HG03139 (cell line): ENCODE data around the gene ARHGEF28.
A peak's percentile ranks its signal among the peaks of the same experiment; 100 is the strongest.

Source experiments
- ATAC-seq: cut with Tn5 transposase; IDR thresholded peaks from one replicate; pipeline ENCODE4 v1.9.1; 2021; ENCODE audit not compliant: unreplicated experiment

Gene ARHGEF28

DNA sequence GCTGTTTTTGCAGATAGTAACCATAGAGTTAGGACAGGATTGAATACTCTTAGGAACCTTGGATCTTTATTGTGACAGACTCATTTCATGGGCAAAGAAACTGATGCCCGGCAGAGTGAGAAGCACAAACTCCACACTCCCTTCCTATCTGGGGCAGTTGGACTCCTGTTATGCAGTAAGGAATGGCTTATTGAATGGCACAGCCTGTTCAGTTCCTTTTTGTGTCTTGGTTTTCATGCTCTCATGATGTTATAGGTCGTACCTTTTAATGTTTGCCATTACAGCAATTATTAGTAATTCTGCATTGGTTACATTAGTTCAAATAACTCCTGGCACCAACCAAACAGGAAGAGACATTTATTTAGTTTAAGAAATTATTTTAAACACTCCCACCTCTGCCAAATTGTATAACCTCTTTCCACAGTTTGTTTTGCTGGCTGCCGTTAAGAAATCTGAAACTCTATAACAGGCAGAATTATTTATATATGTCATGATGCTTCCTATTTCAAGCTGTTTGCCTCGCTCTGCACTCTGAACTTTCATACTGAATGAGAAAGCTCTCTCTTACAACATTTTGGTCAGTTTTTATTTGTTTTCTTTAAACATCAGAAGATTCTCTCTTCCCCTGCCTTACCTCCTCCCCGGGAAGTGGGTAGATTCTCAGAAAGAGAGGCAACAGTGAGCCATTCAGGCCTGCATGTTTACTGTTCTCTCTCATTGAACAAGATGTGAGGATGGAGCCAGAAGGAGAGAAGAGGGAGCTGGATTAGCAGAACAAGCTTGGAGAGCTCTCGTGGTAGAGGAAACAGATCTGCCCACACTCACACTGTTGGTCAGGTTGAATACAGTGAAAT, 144.4 kb downstream of the ARHGEF28 start:
- no peak for ATAC-seq

DNA sequence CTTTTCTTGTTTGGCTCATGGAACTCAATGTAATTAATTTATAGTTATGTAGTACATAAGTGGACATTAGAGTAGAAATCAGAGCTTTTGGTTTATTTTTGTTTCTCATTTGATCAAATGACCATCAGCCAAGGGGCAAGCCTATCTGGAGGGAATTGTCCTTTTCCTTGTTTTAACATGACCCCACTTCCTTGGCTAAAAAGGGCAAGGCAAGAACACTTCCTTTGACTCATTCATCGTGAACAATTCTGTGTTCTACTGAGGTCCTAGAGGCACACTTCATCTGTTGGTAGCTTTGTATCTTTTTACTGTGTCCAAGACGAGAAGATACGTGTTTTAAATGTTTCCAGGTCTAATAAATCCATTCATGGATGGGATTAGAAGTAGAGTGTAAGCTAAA, 148.9 kb downstream of the ARHGEF28 start:
- ATAC-seq: no peak

DNA sequence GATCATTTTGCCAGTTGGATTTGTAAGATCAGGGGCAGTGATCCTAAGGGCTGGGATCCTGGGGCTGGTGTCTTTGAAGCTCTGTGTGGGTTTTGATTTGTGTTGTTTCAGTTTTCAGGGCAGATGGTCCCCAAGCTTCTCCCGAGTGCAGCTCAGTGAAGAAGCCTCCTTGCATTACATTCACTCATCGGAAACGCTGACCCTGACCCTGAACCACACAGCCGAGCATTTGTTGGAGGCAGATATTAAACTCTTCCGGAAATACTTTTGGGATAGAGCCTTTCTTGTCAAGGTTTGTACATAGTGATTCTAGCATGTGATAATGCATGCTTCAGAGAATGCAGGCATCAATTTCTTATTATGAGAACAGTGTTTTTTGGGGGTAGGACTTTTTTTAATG, 150.4 kb downstream of the ARHGEF28 start:
- ATAC-seq: no peak

GRCh38 chr5:73777192-73777591, 151.2 kb downstream of the ARHGEF28 start:
- ATAC-seq: no peak

DNA sequence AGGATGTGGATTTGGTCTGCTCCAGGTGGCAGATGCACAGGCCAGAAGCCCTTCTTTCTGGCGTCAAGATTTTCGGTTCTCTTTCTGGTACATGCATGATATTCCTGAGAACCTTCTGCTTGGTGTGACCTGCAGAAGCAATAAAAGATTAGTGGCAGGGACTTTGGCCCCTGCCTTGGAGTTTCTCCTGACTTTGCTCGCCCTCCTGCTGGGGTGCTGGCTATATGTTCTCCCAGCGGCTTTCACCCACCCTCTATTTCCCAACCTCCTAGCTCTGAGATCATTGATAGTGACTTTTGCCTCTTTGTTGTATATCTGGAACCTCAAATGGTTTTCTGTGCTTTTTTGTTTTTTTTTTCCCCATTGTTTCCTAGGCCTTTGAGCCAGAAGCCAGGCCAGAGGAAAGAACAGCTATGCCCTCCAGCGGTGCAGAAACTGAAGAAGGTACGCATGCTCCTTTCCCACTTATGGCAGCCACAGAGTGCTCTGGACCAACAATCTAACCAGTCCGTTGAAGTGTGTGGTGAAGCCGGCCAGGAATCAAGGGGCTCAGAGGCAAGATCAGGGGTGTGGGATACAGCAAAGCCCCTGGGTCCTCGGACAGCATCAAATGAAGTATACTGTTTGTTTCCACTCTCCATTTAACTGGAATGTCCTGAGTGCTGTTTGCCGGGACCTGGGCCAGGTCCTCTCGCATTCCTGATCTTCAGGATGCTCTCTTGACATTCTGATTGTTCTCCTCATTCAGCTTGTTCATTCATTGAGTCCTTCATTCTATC, 154.5 kb downstream of the ARHGEF28 start:
- ATAC-seq: no peak

DNA sequence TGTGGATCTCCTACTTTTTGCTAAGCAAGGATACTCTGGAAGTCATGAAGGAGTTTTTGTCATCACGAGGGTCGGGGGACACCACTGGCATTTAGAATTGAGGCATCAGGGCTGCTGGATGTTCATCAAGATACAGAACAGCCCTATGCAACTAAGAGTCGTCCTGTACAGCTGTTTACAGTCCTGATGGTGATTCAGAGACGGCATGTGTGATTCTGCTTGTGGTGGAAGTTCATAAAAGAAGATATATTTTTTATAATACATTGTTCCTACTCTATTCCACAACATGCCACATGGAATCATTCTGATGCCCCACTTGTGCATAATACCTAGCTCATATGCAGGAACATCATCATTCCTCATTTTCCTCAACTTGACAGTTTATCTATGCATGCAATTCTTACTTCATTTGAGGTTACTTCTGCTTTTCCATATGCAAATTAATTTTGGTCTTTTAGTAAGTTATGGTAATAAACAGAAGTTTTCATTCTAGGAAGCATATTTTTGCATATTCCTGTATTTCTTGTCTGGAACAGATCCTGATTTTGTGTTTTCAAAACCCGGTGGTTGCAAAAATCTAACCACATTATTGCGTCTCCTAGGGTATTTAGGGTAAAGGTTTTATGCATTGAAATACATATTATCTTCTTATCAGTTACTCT, 155.2 kb downstream of the ARHGEF28 start:
- no peak for ATAC-seq

- ATAC-seq: no peak
Observed at GRCh38 chr5:73783828-73784227, 157.8 kb downstream of the ARHGEF28 start.

GRCh38 chr5:73786043-73786831, 160.2 kb downstream of the ARHGEF28 start:
- no peak for ATAC-seq

DNA sequence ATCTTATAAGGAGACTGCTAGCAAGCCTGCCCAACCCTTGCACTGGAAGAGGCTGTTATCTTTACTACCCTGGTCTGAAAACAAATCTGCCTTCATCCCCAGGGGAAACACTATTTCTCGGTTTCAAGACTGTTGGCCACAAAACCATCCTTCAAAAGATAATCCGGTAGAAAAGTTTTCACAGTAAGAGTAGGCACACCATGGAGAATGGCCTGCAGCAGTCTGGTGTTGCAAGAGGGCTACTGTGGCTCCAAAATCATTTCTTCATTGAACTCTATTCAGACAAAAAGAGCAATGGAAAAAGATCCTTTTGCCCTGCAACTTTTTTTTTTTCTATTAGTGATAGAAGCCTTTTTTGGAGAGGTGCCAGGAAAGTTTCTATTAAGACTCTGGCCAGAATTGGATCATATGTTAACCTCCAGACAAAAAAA, 163.9 kb downstream of the ARHGEF28 start:
- ATAC-seq: no peak

DNA sequence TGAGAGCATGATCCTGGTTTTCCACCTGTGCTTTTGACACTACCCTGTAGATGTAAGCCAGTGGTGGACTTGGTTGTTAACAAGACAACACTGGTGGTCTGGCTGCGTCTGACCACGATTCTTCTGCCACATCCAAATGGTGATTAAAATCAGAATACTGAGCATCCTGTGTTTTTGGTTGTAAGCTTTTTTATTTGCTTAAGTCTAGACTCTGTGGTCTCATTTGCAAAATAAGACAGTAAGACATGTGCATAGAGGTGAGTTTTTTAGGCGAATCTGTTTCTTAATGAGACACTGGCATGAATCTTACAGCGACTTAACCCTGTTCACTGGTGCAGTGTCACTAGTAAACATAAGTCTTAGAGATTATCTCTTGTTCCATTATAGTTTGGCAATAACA, 165.4 kb downstream of the ARHGEF28 start:
- ATAC-seq: no peak

- ATAC-seq: no peak
Observed at GRCh38 chr5:73792687-73793320, 166.8 kb downstream of the ARHGEF28 start.

- no peak for ATAC-seq
Observed at GRCh38 chr5:73793911-73794310, 167.9 kb downstream of the ARHGEF28 start.

- ATAC-seq: peak; percentile 46
Observed at GRCh38 chr5:73796164-73797131, 170.5 kb downstream of the ARHGEF28 start.

- ATAC-seq: no peak
Observed at GRCh38 chr5:73797132-73797510, 171.1 kb downstream of the ARHGEF28 start.

GRCh38 chr5:73799401-73799972, 173.5 kb downstream of the ARHGEF28 start:
- ATAC-seq: no peak

DNA sequence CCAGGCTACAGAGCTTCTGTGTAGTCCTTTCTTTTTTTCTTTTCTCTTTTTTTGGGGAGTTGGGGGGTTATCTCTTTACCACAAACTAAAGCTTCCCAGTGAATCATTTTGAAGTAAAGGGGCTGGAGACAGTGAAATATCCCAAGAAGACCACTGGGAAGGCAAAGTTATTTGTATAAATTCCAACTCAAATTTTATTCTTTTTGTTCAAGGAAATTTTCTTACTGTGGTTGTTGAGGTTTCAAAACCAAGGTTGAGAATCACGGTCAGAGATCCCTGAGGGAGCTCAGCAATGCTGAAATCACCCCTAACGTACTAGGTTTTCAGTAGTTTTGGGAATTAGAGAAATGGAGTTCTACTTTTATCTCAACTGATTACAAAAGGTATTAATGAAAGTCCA, 175.7 kb downstream of the ARHGEF28 start:
- no peak for ATAC-seq

- ATAC-seq: no peak
Observed at GRCh38 chr5:73805449-73805848, 179.5 kb downstream of the ARHGEF28 start.

DNA sequence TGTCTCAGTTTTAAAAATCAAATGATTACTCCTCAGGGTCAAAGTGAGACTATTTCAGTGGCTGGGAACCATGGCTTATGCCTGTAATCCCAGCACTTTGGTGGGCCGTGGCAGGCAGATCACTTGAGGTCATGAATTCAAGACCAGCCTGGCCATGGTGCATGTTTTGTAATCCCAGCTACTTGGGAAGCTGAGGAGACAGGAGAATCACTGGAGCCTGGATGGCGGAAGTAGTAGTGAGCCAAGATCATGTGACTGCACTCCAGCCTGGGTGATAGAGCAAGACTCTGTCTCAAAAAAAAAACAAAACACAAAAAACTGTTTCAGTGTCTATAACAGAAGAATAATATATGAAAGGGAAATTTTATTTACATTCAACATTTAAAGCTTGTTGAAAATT, 182.9 kb downstream of the ARHGEF28 start:
- no peak for ATAC-seq

DNA sequence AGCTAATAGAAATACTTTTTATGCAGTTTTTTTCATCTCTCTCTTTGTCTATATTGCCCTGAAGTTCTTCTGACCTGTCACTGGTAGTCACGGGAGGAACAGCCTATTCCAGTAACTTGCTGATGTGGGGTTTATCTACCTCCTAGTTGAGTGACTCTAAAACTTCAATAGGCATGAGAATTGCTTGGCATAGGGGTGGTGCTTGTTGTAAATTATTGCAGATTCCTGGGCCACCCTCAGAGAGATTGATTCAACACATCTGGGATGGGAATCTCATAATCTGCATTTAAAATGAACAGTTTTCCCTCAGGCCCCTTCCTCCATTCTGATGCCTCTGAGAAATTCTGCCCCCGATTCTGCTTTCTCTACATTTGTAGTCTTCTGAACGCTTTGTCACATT, 184.4 kb downstream of the ARHGEF28 start:
- no peak for ATAC-seq
